DMS 273 treated with DMSO at 0.1 percent for 48 hours (cell line): ENCODE measurements around the gene PHKB.
"Not testable (repeated sequence)": the region's sequence is repeated elsewhere in the genome, so short reads cannot be mapped to it uniquely, and the experiment has no call there.

Experiments used
- DNase-seq: peaks from one replicate; lab custom pipeline; 2025; lab: John Stamatoyannopoulos, UW

Gene PHKB

GRCh38 chr16:47625115-47625567 is 164.0 kb downstream of the PHKB start:
- DNase-seq: no peak

GRCh38 chr16:47626246-47626645 is 165.1 kb downstream of the PHKB start:
- no peak for DNase-seq

GRCh38 chr16:47627085-47627639 is 166.0 kb downstream of the PHKB start:
- no peak for DNase-seq

- no peak for DNase-seq
These were observed 166.6 kb downstream of the PHKB start for GRCh38 chr16:47627721-47628120.

- no peak for DNase-seq
These were observed 170.0 kb downstream of the PHKB start for GRCh38 chr16:47631131-47631530.

- no peak for DNase-seq
These were observed 173.0 kb downstream of the PHKB start for GRCh38 chr16:47634126-47634525.

GRCh38 chr16:47634727-47635126 is 173.6 kb downstream of the PHKB start:
- no peak for DNase-seq

GRCh38 chr16:47636501-47637099 is 175.5 kb downstream of the PHKB start:
- DNase-seq: no peak

GRCh38 chr16:47638175-47638574 is 177.0 kb downstream of the PHKB start:
- DNase-seq: no peak

- DNase-seq: no peak
These were observed 179.5 kb downstream of the PHKB start for GRCh38 chr16:47640661-47641060.

- DNase-seq: no peak
These were observed 182.3 kb downstream of the PHKB start for GRCh38 chr16:47643323-47644000.

- no peak for DNase-seq
These were observed 183.0 kb downstream of the PHKB start for GRCh38 chr16:47644166-47644565.

- DNase-seq: no peak
These were observed 183.5 kb downstream of the PHKB start for GRCh38 chr16:47644661-47645060.

GRCh38 chr16:47646914-47647313 is 185.8 kb downstream of the PHKB start:
- DNase-seq: no peak

GRCh38 chr16:47657032-47657431 is 195.9 kb downstream of the PHKB start:
- no peak for DNase-seq

- DNase-seq: no peak
These were observed 196.8 kb downstream of the PHKB start for GRCh38 chr16:47657977-47658376.

GRCh38 chr16:47660540-47660939 is 199.4 kb downstream of the PHKB start:
- DNase-seq: no peak

- DNase-seq: no peak
These were observed 203.7 kb downstream of the PHKB start for GRCh38 chr16:47664653-47665325.

- DNase-seq: no peak
These were observed 205.3 kb downstream of the PHKB start for GRCh38 chr16:47666434-47666833.

- DNase-seq: no peak
These were observed 206.8 kb downstream of the PHKB start for GRCh38 chr16:47667956-47668355.

GRCh38 chr16:47672475-47672874 is 211.3 kb downstream of the PHKB start:
- DNase-seq: no peak

- no peak for DNase-seq
These were observed 215.6 kb downstream of the PHKB start for GRCh38 chr16:47676635-47677177.

GRCh38 chr16:47681571-47681970 is 220.4 kb downstream of the PHKB start:
- DNase-seq: not testable (repeated sequence)
